OCI-LY1 (cell line): ENCODE measurements around the gene ZBTB20.

ENCODE experiments used
- H2AFZ ChIP-seq: fragments of 200-600 bp; sonication (generic), shearing (Covaris generic); 2 replicates; pipeline ENCODE4 v1.6.0; 2014; ENCODE audit warnings: antibody characterized with exemption, mild to moderate bottlenecking, low read length
- H3F3A ChIP-seq: fragments of 200-600 bp; sonication (generic), shearing (Covaris generic); 2 replicates; pipeline ENCODE4 v1.6.0; 2014; ENCODE audit warnings: mild to moderate bottlenecking, antibody characterized with exemption, low read length, moderate library complexity; ENCODE audit not compliant: insufficient read depth
- H3K27ac ChIP-seq: fragments of 200-600 bp; sonication (generic); 2 replicates; pipeline ENCODE4 v1.5.1; 2014; ENCODE audit warnings: low read length, mixed run types, mild to moderate bottlenecking, low read depth; ENCODE audit not compliant: poor library complexity, severe bottlenecking
- H3K27me3 ChIP-seq: fragments of 200-600 bp; sonication (generic); 2 replicates; pipeline ENCODE4 v1.6.0; 2014; ENCODE audit warnings: antibody characterized with exemption, mild to moderate bottlenecking, low read length, moderate library complexity; ENCODE audit not compliant: insufficient read depth
- H3K36me3 ChIP-seq: fragments of 200-600 bp; sonication (generic); 2 replicates; pipeline ENCODE4 v1.6.1; 2014; ENCODE audit warnings: mild to moderate bottlenecking, antibody characterized with exemption, low read length, moderate library complexity, mixed read lengths; ENCODE audit not compliant: insufficient read depth
- H3K4me1 ChIP-seq: fragments of 200-600 bp; sonication (generic); 2 replicates; pipeline ENCODE4 v1.5.1; 2014; ENCODE audit warnings: mild to moderate bottlenecking, low read length, moderate library complexity; ENCODE audit not compliant: insufficient read depth, severe bottlenecking
- H3K4me2 ChIP-seq: fragments of 200-600 bp; sonication (generic), shearing (Covaris generic); 2 replicates; pipeline ENCODE4 v1.6.1; 2014; ENCODE audit warnings: low read length
- H3K4me3 ChIP-seq: fragments of 200-600 bp; sonication (generic); 2 replicates; pipeline ENCODE4 v1.5.1; 2014; ENCODE audit warnings: low read length, low read depth, mild to moderate bottlenecking, mixed read lengths; ENCODE audit not compliant: poor library complexity, severe bottlenecking
- H3K79me2 ChIP-seq: fragments of 200-600 bp; shearing (Covaris generic); 2 replicates; pipeline ENCODE4 v1.6.1; 2016; ENCODE audit warnings: mixed run types, low read length, mixed read lengths; ENCODE audit not compliant: insufficient read depth
- H3K9ac ChIP-seq: fragments of 200-600 bp; sonication (generic), shearing (Covaris generic); 2 replicates; pipeline ENCODE4 v1.6.1; 2014; ENCODE audit warnings: mild to moderate bottlenecking, low read length, mixed read lengths
- H3K9me2 ChIP-seq: fragments of 200-600 bp; sonication (generic), shearing (Covaris generic); 2 replicates; pipeline ENCODE4 v1.6.1; 2014; ENCODE audit warnings: low read depth, mild to moderate bottlenecking, low read length, mixed read lengths
- H3K9me3 ChIP-seq: fragments of 200-600 bp; shearing (Covaris generic); 2 replicates; pipeline ENCODE4 v1.6.1; 2014; ENCODE audit warnings: low read length, mixed read lengths
- H4K20me1 ChIP-seq: fragments of 200-600 bp; sonication (generic), shearing (Covaris generic); 2 replicates; pipeline ENCODE4 v1.6.0; 2016; ENCODE audit warnings: mild to moderate bottlenecking, low read length; ENCODE audit not compliant: insufficient read depth
- EZH2 ChIP-seq: fragments of 200-600 bp; sonication (generic), shearing (Covaris generic); IDR thresholded peaks from 2 replicates; pipeline ENCODE4 v1.8.0; 2017; ENCODE audit warnings: borderline replicate concordance, mixed run types, mild to moderate bottlenecking, antibody characterized with exemption, low read length, moderate library complexity, mixed read lengths
- TF ChIP-seq, protein P1 (sequence below): fragments of 200-600 bp; sonication (generic), shearing (Covaris generic); IDR thresholded peaks from 2 replicates; pipeline ENCODE4 v1.5.1; 2017; ENCODE audit warnings: mild to moderate bottlenecking, antibody characterized with exemption, low read length, moderate library complexity, mixed read lengths

Gene ZBTB20

DNA sequence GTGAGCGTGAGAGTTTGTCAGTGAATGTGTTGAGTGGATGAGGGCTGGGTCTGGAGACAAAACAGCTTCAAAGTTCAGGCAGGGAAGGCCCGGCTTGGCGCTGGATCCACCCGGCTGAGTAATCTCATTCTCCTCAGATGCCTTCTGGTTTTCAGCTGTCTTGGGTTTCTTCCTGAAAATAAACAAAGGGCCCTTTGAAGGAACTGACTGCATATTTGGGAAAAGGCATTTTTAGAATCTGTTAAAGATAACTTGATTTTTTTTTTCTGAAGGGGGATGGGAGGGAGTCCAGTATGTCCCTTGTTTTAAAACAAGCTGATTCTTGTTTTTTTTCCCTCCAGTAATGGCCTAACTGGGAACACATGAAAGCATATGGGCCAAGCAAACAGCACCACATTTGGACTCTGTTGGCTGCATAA lies 766.8 kb downstream of the ZBTB20 start:
- no peaks in the 10 kb centered on the region for H4K20me1 ChIP-seq
- no peaks in the 10 kb centered on the region for H3K27me3 ChIP-seq
- no peak overlapping the region for H3K27ac ChIP-seq
- H3K79me2 ChIP-seq: no peaks in the 10 kb centered on the region
- H3K9me3 ChIP-seq: no peaks in the 10 kb centered on the region
- H2AFZ ChIP-seq: no peak overlapping the region
- H3K4me3 ChIP-seq: no peak overlapping the region
- no peaks in the 10 kb centered on the region for H3K9me2 ChIP-seq
- TF ChIP-seq, protein P1, sequence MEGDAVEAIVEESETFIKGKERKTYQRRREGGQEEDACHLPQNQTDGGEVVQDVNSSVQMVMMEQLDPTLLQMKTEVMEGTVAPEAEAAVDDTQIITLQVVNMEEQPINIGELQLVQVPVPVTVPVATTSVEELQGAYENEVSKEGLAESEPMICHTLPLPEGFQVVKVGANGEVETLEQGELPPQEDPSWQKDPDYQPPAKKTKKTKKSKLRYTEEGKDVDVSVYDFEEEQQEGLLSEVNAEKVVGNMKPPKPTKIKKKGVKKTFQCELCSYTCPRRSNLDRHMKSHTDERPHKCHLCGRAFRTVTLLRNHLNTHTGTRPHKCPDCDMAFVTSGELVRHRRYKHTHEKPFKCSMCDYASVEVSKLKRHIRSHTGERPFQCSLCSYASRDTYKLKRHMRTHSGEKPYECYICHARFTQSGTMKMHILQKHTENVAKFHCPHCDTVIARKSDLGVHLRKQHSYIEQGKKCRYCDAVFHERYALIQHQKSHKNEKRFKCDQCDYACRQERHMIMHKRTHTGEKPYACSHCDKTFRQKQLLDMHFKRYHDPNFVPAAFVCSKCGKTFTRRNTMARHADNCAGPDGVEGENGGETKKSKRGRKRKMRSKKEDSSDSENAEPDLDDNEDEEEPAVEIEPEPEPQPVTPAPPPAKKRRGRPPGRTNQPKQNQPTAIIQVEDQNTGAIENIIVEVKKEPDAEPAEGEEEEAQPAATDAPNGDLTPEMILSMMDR: no peak
- no peak for TF ChIP-seq EZH2
- H3K4me2 ChIP-seq: no peak overlapping the region
- no peaks in the 10 kb centered on the region for H3F3A ChIP-seq
- peaks cover 11% of the 10 kb centered on the region for H3K4me1 ChIP-seq
- no peaks in the 10 kb centered on the region for H3K36me3 ChIP-seq
- H3K9ac ChIP-seq: no peak overlapping the region

DNA sequence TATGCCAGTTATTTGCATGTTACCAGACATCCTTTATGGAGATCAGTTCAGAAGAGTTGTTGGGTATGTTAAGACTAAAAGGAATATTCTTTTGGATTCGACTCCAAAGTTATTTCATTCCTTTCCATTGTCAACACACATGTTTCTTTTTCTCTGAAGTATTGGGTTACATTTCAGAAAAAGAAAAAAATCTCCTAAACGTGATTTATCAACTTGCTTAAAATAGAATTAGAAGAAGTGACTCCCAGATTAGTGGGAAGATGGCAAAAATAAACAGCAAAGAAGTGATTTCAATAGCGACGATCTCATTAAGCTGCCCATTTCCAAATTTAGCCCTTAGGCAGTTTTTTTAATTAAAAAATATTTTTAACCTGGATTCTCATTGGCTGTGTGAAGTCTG lies 767.8 kb downstream of the ZBTB20 start:
- no peaks in the 10 kb centered on the region for H3K79me2 ChIP-seq
- no peaks in the 10 kb centered on the region for H3K36me3 ChIP-seq
- TF ChIP-seq, protein P1: no peak
- no peak for TF ChIP-seq EZH2
- no peaks in the 10 kb centered on the region for H4K20me1 ChIP-seq
- no peak overlapping the region for H3K27ac ChIP-seq
- H3K9me2 ChIP-seq: no peaks in the 10 kb centered on the region
- no peak overlapping the region for H3K4me3 ChIP-seq
- H3K4me2 ChIP-seq: no peak overlapping the region
- H3K9me3 ChIP-seq: no peaks in the 10 kb centered on the region
- H3K9ac ChIP-seq: no peak overlapping the region
- no peaks in the 10 kb centered on the region for H3F3A ChIP-seq
- peaks cover 5% of the 10 kb centered on the region for H3K4me1 ChIP-seq
- no peak overlapping the region for H2AFZ ChIP-seq
- no peaks in the 10 kb centered on the region for H3K27me3 ChIP-seq

DNA sequence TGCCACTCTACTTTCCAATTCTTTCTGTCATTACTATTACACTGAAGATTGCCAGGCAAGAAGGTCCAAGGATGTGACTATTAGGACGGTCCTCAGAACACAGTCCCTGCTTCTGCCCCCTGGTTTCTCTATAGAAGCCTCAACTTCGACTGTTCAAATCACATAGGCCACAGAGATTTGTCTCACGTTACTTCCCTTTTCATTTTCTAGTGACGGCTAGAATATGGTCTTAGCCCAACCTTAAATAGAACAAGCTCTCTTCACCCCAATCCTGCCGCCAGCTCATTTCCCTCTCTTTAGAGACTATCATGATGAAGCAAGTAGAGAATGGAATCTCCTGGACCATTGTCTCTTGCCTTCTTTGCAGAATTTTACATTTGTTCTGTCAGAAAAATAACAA lies 768.3 kb downstream of the ZBTB20 start:
- Histone ChIP-seq H3F3A (no peaks in the 10 kb centered on the region), H3K9ac (no peak overlapping the region), H3K4me1 (no peaks in the 10 kb centered on the region), H3K4me3 (no peak overlapping the region), H3K79me2 (no peaks in the 10 kb centered on the region), H2AFZ (no peak overlapping the region), H3K36me3 (no peaks in the 10 kb centered on the region), H3K27me3 (no peaks in the 10 kb centered on the region), H3K27ac (no peak overlapping the region), H4K20me1 (no peaks in the 10 kb centered on the region), H3K9me2 (no peaks in the 10 kb centered on the region), H3K4me2 (no peak overlapping the region), H3K9me3 (no peaks in the 10 kb centered on the region)
- TF ChIP-seq, protein P1: no peak
- no peak for TF ChIP-seq EZH2
